SK-N-DZ (cell line): ENCODE results near the gene PLXNA4.
A peak's percentile ranks its signal among the peaks of the same experiment; 100 is the strongest.

Experiments used
- DNase-seq: peaks from one replicate; pipeline ENCODE4 v3.0.0-alpha.2; 2015; ENCODE audit warnings: low spot score

The PLXNA4 gene

DNA sequence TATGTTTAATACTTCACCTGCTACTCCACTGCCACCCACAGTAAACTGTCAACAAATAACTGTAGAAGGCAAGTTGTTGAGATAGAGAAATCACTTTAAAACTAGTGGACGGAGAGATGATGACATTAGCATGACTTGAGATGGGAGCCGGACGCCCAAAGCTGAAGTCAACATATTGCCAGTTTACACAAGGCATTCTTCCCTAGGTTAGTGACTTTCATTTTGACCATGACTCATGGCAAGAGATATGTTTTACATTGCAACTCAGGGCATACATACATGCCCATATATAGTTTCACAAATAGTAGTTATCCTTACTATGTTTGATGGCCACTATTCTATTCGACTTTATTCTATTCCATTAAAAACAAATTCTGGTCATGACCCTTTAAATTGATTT is 296.6 kb downstream of the PLXNA4 start:
- no peak for DNase-seq

- no peak for DNase-seq
Observed at GRCh38 chr7:132276976-132277725, 299.1 kb downstream of the PLXNA4 start.

DNA sequence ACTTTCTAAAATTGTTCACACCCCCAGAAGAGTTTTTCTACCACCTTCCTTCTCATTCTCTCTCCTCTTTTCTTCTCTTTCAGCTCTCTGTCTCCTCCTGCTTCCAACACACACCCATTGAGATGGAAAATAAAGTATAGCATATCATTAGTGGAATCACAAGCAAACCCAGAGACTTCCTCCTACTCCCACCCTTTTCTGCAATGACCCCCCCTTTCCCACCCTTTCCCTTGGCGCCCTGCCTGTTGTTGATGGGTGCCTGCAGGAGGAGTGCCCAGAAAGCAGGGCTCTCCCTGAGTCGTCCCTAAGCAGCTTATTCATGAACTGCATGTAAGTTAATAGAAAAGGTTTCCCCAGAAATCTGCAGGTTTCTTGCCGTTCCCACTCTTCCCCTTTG is 300.0 kb downstream of the PLXNA4 start:
- no peak for DNase-seq

GRCh38 chr7:132275416-132276233 is 300.6 kb downstream of the PLXNA4 start:
- no peak for DNase-seq

DNA sequence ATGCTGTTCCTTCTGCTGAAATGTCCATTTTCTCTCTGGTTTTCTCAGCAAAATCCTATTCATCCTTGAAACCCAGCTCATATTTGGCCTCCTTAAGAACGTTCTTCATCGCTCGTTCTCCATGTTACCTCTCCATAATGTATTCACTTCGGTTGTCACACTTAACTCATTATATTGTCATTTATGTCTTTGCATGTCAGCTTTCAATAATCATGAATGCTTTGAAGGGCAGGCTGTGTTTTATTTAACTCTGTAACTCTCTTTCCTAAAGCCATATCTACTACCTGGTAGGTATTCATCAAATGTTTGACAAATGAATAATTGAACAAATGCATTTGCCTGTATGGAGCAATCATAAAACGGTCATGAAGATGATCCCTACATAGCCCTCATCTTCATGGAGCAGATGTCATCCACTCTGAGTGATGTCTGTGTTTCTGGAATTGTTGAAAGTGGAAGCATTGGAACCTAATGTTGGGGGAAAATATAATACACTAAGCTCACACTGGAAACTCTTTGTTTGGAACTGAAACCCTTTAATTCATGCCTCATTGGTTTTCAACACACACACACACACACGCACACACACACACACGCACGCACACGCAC is 303.4 kb downstream of the PLXNA4 start:
- no peak for DNase-seq

GRCh38 chr7:132270517-132270916 is 305.8 kb downstream of the PLXNA4 start:
- DNase-seq, result no peak

DNA sequence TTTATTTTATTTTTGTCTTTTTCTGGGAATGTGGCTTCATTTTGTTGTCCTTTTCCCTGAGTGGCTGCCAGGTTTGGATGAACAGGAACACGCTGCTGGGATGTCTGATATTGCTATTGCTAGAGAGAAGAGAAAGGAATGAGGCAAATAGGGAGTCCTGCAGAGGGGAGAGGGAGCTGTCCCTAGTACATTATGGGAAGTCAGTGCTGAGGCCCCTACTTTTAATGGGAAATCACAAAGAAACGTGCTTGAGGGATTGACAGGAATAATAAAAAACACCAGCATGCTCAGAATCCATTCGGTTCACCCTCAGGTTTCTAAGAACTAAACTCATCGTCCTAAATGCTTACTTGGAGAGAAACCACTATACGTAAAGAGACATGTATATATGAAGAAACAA is 306.6 kb downstream of the PLXNA4 start:
- DNase-seq, result no peak

DNA sequence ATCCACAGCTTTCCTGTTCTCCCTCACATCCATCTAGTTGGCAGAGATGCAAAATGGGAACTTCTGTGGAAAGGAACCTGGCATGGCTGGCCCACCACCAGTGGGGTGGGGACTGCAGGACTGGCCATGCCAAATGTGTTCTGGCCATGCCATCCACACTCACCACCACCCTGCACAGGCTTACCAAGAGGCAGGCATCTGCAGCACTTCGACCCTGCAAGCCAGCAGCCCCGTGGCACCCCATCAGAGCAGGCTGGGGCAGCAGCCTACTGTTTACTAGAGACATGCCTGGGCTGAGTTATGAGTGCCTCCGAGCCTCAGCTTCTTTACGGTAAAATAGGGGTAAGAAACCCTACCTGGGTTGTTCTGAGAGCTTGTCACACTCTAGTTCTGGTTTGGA is 313.1 kb downstream of the PLXNA4 start:
- no peak for DNase-seq

DNA sequence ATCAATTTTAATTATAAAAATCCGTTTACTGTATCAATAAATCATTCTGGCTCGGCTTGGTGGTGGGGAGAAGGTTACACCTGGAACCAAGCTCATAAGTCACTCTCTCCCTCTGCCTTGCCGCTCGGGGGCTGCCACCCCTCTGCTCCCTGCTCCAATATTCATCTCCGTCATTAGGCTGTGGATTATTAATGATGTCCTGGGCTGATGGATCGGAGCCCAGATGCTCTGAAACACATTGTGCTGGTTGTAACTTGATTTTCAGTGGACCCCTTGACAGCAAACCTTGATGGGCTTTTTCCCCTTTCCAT is 314.2 kb downstream of the PLXNA4 start:
- DNase-seq, result no peak

GRCh38 chr7:132261327-132262159 is 314.7 kb downstream of the PLXNA4 start:
- DNase-seq, result peak; percentile 54

GRCh38 chr7:132258231-132258630 is 318.0 kb downstream of the PLXNA4 start:
- DNase-seq, result no peak

DNA sequence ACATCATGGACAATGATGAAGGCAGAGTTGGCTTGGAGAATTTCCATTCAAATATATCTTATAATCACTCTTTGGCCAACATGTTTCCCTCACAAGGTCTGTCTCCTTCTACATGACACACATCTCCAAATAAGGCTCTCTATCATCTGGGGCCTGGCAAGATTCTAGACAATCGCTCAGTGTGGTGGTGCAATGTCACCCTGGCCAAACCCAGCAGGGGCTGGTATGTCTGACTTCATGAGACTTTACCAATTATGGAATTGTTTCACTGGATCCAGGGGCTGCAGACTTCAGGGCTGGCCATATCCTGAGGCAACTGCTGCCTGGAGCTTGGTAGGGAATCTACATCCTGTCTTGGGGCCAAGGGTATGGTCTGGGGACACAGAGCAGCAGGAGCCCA is 319.0 kb downstream of the PLXNA4 start:
- no peak for DNase-seq

- DNase-seq, result peak; percentile 39
Observed at GRCh38 chr7:132256721-132257212, 319.5 kb downstream of the PLXNA4 start.

GRCh38 chr7:132255898-132256297 is 320.4 kb downstream of the PLXNA4 start:
- DNase-seq, result no peak

DNA sequence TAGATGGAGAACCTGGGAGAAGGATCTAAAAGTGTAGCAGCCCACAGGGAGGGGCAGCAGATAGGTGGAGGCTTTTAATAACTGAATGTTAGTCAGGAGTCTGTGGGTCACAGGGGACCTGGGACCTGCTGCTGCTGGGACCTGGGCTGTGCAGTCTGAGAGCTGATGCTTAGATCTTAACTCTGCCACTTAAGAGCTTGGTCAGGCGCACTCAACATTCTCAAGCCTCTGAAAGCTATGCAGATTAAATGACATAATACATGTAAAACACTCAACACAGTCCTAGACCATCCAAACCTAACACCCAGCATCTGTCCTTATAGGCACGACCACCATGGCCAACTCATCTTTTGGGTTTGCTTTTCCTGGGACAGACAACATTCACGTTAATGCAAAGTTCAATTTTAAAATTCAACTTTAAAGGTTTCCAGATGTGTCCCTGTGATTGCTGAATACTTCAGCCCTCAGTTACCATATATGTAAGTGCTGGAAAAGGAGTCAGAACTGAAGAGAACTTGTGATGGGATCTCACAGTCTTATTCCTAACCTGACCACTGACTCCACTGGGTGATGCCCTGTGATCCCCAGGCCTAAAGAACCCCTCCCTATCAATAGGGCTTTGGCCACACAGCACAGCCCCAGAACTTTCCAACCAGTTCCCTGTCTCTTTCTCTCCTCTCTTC is 321.0 kb downstream of the PLXNA4 start:
- DNase-seq, result peak; percentile 40

DNA sequence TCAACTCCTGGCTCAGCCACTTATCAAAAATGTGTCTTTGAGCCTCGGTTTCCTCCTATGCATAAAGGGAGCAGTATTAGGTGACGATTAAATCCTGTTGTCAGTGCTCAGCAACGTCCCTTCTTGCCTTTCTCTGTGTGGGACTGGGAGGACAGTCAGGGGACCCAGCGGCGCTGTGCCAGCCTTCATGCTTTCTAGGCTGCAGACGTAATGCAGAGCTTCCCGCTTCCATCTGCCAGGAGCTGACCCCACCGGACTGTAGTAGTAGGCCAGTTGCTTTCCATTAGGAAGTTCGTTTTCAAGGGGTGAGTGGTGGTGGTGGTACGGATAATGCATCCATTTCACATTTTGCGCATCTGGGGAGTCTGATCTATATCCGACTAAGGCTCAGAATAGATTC is 321.8 kb downstream of the PLXNA4 start:
- no peak for DNase-seq

GRCh38 chr7:132252793-132253100 is 323.5 kb downstream of the PLXNA4 start:
- DNase-seq, result no peak

GRCh38 chr7:132251327-132251659 is 325.0 kb downstream of the PLXNA4 start:
- DNase-seq, result no peak

DNA sequence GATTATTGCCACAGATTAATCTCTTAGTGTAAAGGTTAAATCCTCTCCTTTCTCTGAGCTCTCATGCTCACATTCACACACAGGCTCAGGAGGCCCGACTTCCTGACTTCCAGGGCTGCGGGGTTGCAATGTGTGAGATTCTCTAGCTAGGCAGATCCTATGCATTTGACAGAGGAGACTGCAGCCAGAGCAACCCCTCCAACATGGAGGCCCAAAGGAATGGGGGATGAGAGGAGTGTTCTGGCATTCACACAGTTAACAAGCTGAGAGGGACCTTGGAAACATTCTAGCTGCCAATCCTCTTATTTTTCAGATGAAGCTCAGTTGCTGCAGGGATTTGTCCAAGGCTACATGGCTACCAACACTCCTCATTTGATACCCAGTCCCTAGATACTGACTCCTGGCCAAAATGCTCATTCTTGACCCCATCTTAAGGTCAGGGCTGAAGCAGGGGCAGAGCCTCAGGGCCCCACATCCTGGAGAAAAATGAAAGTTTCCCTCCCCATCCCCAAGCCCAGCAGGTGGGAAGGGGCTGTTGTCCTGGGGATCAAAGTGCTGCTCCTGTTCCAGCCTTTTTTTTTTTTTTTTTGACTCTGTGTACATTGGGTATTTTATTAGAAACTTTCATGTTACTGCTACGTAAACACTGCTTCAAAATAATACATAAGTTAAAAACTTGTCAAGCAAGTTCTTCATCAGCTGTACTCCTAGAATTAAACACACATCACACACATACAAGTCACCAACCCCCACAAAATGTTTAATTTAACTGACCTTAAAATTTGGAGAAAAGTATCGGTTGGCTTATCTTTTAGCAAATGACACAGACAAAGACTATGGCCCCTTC is 325.6 kb downstream of the PLXNA4 start:
- no peak for DNase-seq

GRCh38 chr7:132249256-132249971 is 326.9 kb downstream of the PLXNA4 start:
- DNase-seq, result peak; percentile 42
